Loucy (cell line): ENCODE results near the gene CNTNAP2.

Source experiments
- H2AFZ ChIP-seq: fragments of 200-600 bp; sonication (generic); 2 replicates; pipeline ENCODE4 v1.6.0; 2016; ENCODE audit warnings: antibody characterized with exemption, mild to moderate bottlenecking, low read length, moderate library complexity
- H3F3A ChIP-seq: fragments of 200-600 bp; 2 replicates; pipeline ENCODE4 v1.6.0; 2016; ENCODE audit warnings: antibody characterized with exemption, low read depth, mild to moderate bottlenecking
- H3K27me3 ChIP-seq: fragments of 200-600 bp; sonication (generic); 2 replicates; pipeline ENCODE4 v1.6.1; 2014; ENCODE audit warnings: low read length, mild to moderate bottlenecking; ENCODE audit not compliant: insufficient read depth, poor library complexity, severe bottlenecking
- H3K36me3 ChIP-seq: fragments of 200-600 bp; sonication (generic); 2 replicates; pipeline ENCODE4 v1.6.1; 2016; ENCODE audit warnings: low read length; ENCODE audit not compliant: insufficient read depth
- H3K4me1 ChIP-seq: fragments of 200-600 bp; sonication (generic); 2 replicates; pipeline ENCODE4 v1.5.1; 2014; ENCODE audit warnings: low read length, mild to moderate bottlenecking; ENCODE audit not compliant: insufficient read depth, poor library complexity, severe bottlenecking
- H3K4me2 ChIP-seq: fragments of 200-600 bp; sonication (generic); 2 replicates; pipeline ENCODE4 v1.6.0; 2014; ENCODE audit warnings: antibody characterized with exemption, low read length, low read depth, mild to moderate bottlenecking; ENCODE audit not compliant: poor library complexity, severe bottlenecking
- H3K4me3 ChIP-seq: fragments of 200-600 bp; sonication (generic); 2 replicates; pipeline ENCODE4 v1.5.1; 2014; ENCODE audit warnings: low read length, mild to moderate bottlenecking, mixed read lengths; ENCODE audit not compliant: poor library complexity, severe bottlenecking
- H3K79me2 ChIP-seq: fragments of 200-600 bp; sonication (generic); 2 replicates; pipeline ENCODE4 v1.6.1; 2014; ENCODE audit warnings: low read length; ENCODE audit not compliant: insufficient read depth
- H3K9ac ChIP-seq: fragments of 200-600 bp; sonication (generic); 2 replicates; pipeline ENCODE4 v1.6.0; 2014; ENCODE audit warnings: mild to moderate bottlenecking, low read depth, low read length, moderate library complexity; ENCODE audit not compliant: poor library complexity, severe bottlenecking
- H3K9me2 ChIP-seq: fragments of 200-600 bp; sonication (generic); replicated peaks from 2 replicates; pipeline ENCODE4 v1.6.1; 2016; ENCODE audit warnings: low read depth, low read length, mixed read lengths
- H3K9me3 ChIP-seq: fragments of 200-600 bp; sonication (generic); 2 replicates; pipeline ENCODE4 v1.6.1; 2014; ENCODE audit warnings: mild to moderate bottlenecking, antibody characterized with exemption, low read length, low read depth; ENCODE audit not compliant: insufficient read depth
- H4K20me1 ChIP-seq: fragments of 200-600 bp; sonication (generic); 2 replicates; pipeline ENCODE4 v1.6.0; 2014; ENCODE audit warnings: antibody characterized with exemption, low read length, mild to moderate bottlenecking; ENCODE audit not compliant: insufficient read depth, poor library complexity, severe bottlenecking
- EZH2phosphoT487 ChIP-seq: fragments of 200-600 bp; IDR thresholded peaks from 2 replicates; pipeline ENCODE4 v1.6.1; 2018; ENCODE audit warnings: antibody characterized with exemption, mild to moderate bottlenecking, moderate library complexity, borderline replicate concordance
- TF ChIP-seq, protein P1 (sequence below): fragments of 200-600 bp; sonication (generic); conservative IDR thresholded peaks from 2 replicates; pipeline ENCODE4 v1.5.1; 2014; ENCODE audit warnings: mild to moderate bottlenecking, antibody characterized with exemption, low read length

Gene CNTNAP2

DNA sequence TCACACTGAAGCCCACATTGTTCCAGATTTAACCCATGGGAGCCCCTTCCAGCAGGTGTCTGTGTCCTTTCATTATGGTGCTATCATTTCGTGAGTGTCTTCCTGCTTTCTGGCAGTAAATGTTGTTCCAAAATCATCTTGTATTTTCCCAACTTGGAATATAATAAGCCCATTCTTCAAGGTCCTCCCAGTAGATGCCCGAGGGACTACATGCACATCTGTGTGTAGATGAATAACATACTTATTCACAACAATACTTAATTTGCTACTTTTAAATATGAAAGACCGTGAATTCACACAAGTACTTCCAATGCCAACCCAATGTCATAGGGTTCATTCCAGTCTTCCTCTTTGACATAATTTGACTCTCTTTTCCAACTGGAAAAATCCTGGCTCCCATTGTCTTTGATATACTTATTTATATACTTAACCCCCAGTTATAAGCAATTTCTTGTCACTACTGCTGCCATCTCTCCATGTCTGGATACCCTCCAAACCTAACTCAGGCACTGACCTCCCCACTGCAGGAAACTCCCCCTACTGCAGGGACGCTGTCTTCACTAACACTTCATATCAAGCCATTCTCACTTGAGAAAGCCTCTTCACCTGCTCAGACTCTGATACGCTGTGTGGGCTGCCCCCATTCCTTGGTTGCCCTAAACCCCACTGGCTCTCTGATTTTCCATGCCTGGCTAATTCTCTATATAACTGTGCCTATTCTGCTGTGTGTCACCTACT is 1119.2 kb downstream of the CNTNAP2 start:
- Histone ChIP-seq H3K36me3 (no peaks in the 10 kb centered on the region), H3K4me3 (no peak overlapping the region), H3K4me1 (no peaks in the 10 kb centered on the region), H4K20me1 (no peaks in the 10 kb centered on the region), H3K9me2 (no peaks in the 10 kb centered on the region), H2AFZ (no peak overlapping the region), H3K9me3 (no peaks in the 10 kb centered on the region), H3F3A (no peaks in the 10 kb centered on the region), H3K79me2 (no peaks in the 10 kb centered on the region), H3K27me3 (no peaks in the 10 kb centered on the region), H3K4me2 (no peak overlapping the region), H3K9ac (no peak overlapping the region)
- no peak for TF ChIP-seq EZH2phosphoT487

DNA sequence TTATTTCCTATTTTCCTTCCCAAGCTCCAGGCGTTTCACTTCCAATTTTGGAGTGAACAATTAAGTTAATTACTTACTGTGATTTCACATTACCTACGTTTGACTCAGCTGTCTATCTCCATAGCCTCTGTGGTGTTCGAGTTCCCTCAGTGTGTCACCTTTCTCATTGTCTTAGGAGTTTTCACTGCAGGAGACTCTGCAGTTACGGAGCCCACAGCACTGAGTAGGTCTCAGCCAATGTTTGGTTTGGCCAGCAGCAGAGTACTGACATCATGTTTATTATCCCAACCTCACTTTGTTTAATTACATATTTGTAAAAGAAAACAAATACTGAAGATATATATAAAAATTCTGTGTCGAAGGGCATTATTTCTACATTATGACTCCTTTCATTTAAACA is 1123.9 kb downstream of the CNTNAP2 start:
- H3K4me1 ChIP-seq, result no peaks in the 10 kb centered on the region
- TF ChIP-seq, protein P1, sequence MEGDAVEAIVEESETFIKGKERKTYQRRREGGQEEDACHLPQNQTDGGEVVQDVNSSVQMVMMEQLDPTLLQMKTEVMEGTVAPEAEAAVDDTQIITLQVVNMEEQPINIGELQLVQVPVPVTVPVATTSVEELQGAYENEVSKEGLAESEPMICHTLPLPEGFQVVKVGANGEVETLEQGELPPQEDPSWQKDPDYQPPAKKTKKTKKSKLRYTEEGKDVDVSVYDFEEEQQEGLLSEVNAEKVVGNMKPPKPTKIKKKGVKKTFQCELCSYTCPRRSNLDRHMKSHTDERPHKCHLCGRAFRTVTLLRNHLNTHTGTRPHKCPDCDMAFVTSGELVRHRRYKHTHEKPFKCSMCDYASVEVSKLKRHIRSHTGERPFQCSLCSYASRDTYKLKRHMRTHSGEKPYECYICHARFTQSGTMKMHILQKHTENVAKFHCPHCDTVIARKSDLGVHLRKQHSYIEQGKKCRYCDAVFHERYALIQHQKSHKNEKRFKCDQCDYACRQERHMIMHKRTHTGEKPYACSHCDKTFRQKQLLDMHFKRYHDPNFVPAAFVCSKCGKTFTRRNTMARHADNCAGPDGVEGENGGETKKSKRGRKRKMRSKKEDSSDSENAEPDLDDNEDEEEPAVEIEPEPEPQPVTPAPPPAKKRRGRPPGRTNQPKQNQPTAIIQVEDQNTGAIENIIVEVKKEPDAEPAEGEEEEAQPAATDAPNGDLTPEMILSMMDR, result no peak
- no peak for TF ChIP-seq EZH2phosphoT487
- H3K4me3 ChIP-seq, result no peak overlapping the region
- H3K27me3 ChIP-seq, result no peaks in the 10 kb centered on the region
- H3K36me3 ChIP-seq, result no peaks in the 10 kb centered on the region
- no peak overlapping the region for H3K4me2 ChIP-seq
- no peaks in the 10 kb centered on the region for H4K20me1 ChIP-seq
- H3K9me2 ChIP-seq, result no peaks in the 10 kb centered on the region
- H3K9me3 ChIP-seq, result no peaks in the 10 kb centered on the region
- H3K9ac ChIP-seq, result no peak overlapping the region
- no peaks in the 10 kb centered on the region for H3K79me2 ChIP-seq
- no peak overlapping the region for H2AFZ ChIP-seq
- H3F3A ChIP-seq, result no peaks in the 10 kb centered on the region

DNA sequence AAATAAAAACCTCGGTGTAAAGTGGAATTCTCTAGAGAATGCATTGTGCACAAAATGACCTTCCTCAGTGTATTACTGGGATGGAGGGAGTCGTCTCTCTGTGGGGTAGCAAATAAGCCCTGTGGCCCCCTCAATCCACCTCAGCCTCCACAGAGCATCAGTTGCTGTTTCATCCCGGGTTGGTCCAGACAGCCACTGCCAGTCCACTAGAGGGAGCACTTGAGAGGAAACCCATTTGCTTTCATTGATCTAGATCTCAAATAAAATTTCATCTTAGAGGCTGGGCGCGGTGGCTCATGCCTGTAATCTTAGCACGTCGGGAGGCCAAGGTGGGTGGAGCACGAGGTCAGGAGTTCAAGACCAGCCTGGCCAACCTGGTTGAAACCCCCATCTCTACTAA is 1128.7 kb downstream of the CNTNAP2 start:
- Histone ChIP-seq H3K9me3 (no peaks in the 10 kb centered on the region), H3K4me3 (no peak overlapping the region), H3K36me3 (no peaks in the 10 kb centered on the region), H3K9me2 (no peaks in the 10 kb centered on the region), H4K20me1 (no peaks in the 10 kb centered on the region), H3F3A (no peaks in the 10 kb centered on the region), H3K4me2 (no peak overlapping the region), H3K79me2 (no peaks in the 10 kb centered on the region), H3K4me1 (no peaks in the 10 kb centered on the region), H3K9ac (no peak overlapping the region), H3K27me3 (no peaks in the 10 kb centered on the region), H2AFZ (no peak overlapping the region)
- TF ChIP-seq EZH2phosphoT487, result no peak
- TF ChIP-seq, protein P1, result peak; percentile 73

DNA sequence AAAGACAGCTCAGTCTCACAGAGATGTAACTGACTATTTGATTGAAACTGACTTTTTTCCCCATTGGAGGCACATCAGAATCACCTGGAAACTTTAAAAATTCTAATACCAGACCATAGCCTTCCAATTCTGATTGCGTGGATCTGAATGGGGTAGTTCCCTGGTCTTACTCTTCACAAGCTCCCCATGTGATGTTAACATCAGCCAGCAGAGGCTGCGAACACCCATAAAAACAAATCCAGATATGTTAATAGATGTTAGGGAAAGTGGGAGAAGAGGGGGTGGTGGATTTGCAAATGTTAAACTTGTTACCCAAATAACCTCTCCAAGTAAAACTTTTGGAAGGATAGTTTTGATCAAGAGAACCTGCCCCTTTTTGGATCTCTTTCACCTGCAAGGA is 1133.4 kb downstream of the CNTNAP2 start:
- H3K79me2 ChIP-seq, result no peaks in the 10 kb centered on the region
- no peaks in the 10 kb centered on the region for H3K27me3 ChIP-seq
- no peaks in the 10 kb centered on the region for H3K36me3 ChIP-seq
- H4K20me1 ChIP-seq, result no peaks in the 10 kb centered on the region
- H3K9me3 ChIP-seq, result no peaks in the 10 kb centered on the region
- H3F3A ChIP-seq, result no peaks in the 10 kb centered on the region
- H3K9ac ChIP-seq, result no peak overlapping the region
- TF ChIP-seq, protein P1, result no peak
- TF ChIP-seq EZH2phosphoT487, result no peak
- no peak overlapping the region for H3K4me3 ChIP-seq
- H3K4me2 ChIP-seq, result no peak overlapping the region
- no peak overlapping the region for H2AFZ ChIP-seq
- H3K4me1 ChIP-seq, result no peaks in the 10 kb centered on the region
- no peaks in the 10 kb centered on the region for H3K9me2 ChIP-seq
